BLaER1 (cell line): ENCODE measurements around the gene CHAF1A.

ENCODE experiments used
- H3K27ac ChIP-seq: shearing (Covaris generic); formaldehyde crosslinking; 2 replicates; pipeline ENCODE4 v1.8.1; 2022
- H3K27me3 ChIP-seq: shearing (Covaris generic); formaldehyde crosslinking; 2 replicates; pipeline ENCODE4 v1.8.1; 2022
- H3K36me3 ChIP-seq: shearing (Covaris generic); formaldehyde crosslinking; 2 replicates; pipeline ENCODE4 v1.8.1; 2022
- H3K4me1 ChIP-seq: shearing (Covaris generic); formaldehyde crosslinking; 2 replicates; pipeline ENCODE4 v1.8.1; 2022
- H3K4me2 ChIP-seq: shearing (Covaris generic); formaldehyde crosslinking; 2 replicates; pipeline ENCODE4 v1.8.1; 2022
- H3K4me3 ChIP-seq: shearing (Covaris generic); formaldehyde crosslinking; 2 replicates; pipeline ENCODE4 v1.8.1; 2022
- H3K9ac ChIP-seq: shearing (Covaris generic); formaldehyde crosslinking; 2 replicates; pipeline ENCODE4 v1.8.1; 2022
- H3K9me3 ChIP-seq: shearing (Covaris generic); formaldehyde crosslinking; 2 replicates; pipeline ENCODE4 v1.8.1; 2022
- H4K20me1 ChIP-seq: shearing (Covaris generic); formaldehyde crosslinking; 2 replicates; pipeline ENCODE4 v1.8.1; 2022
- Cebpa-rat ChIP-seq: shearing (Covaris generic); IDR thresholded peaks from 2 replicates; pipeline ENCODE4 v1.8.1; 2022

The CHAF1A gene

GRCh38 chr19:4360641-4361151, 41.7 kb upstream of the CHAF1A start:
- H4K20me1 ChIP-seq: peaks cover 35% of the 10 kb centered on the region
- no peak overlapping the region; the same call in 1 of the 2 replicates for H3K27ac ChIP-seq

GRCh38 chr19:4361152-4362046, 41.0 kb upstream of the CHAF1A start:
- TF ChIP-seq Cebpa-rat: no peak
- Histone ChIP-seq H3K27ac (no peak overlapping the region), H3K4me1 (peaks cover 15% of the 10 kb centered on the region), H3K27me3 (no peaks in the 10 kb centered on the region), H3K9ac (no peak overlapping the region), H3K4me2 (no peak overlapping the region), H4K20me1 (peaks cover 42% of the 10 kb centered on the region), H3K36me3 (peaks cover 97% of the 10 kb centered on the region), H3K4me3 (no peak overlapping the region), H3K9me3 (no peaks in the 10 kb centered on the region)

More at GRCh38 chr19:4360641-4361151, 41.7 kb upstream of the CHAF1A start:
- H3K4me3 ChIP-seq: no peak overlapping the region
- H3K4me2 ChIP-seq: no peak overlapping the region
- peaks cover 8% of the 10 kb centered on the region for H3K4me1 ChIP-seq
- no peak for TF ChIP-seq Cebpa-rat
- peaks cover 97% of the 10 kb centered on the region for H3K36me3 ChIP-seq
- no peaks in the 10 kb centered on the region for H3K27me3 ChIP-seq
- H3K9me3 ChIP-seq: no peaks in the 10 kb centered on the region
- H3K9ac ChIP-seq: no peak overlapping the region

GRCh38 chr19:4362101-4362828, 40.2 kb upstream of the CHAF1A start:
- H3K9ac ChIP-seq: no peak overlapping the region
- H4K20me1 ChIP-seq: peaks cover 48% of the 10 kb centered on the region
- no peaks in the 10 kb centered on the region for H3K27me3 ChIP-seq
- no peak overlapping the region for H3K4me3 ChIP-seq
- H3K9me3 ChIP-seq: no peaks in the 10 kb centered on the region
- no peak for TF ChIP-seq Cebpa-rat
- H3K36me3 ChIP-seq: peaks cover 95% of the 10 kb centered on the region
- H3K4me1 ChIP-seq: peaks cover 23% of the 10 kb centered on the region
- no peak overlapping the region for H3K27ac ChIP-seq
- no peak overlapping the region for H3K4me2 ChIP-seq

- no peaks in the 10 kb centered on the region for H3K9me3 ChIP-seq
- 0 out of 2 replicates have a peak overlapping the region, but pooled peaks have one; percentile 6 for H3K27ac ChIP-seq
- peaks cover 30% of the 10 kb centered on the region for H3K4me1 ChIP-seq
- peaks cover 91% of the 10 kb centered on the region for H3K36me3 ChIP-seq
- H3K27me3 ChIP-seq: no peaks in the 10 kb centered on the region
- no peak for TF ChIP-seq Cebpa-rat
- no peak overlapping the region for H3K4me3 ChIP-seq
- H3K9ac ChIP-seq: 0 out of 2 replicates have a peak overlapping the region, but pooled peaks have one; percentile 16
- H4K20me1 ChIP-seq: peaks cover 55% of the 10 kb centered on the region
- H3K4me2 ChIP-seq: no peak overlapping the region
Measured at GRCh38 chr19:4362831-4363545, 39.5 kb upstream of the CHAF1A start.

- Histone ChIP-seq H3K27ac (0 out of 2 replicates have a peak overlapping the region, but pooled peaks have one; percentile 6), H3K36me3 (peaks cover 84% of the 10 kb centered on the region)
Measured at GRCh38 chr19:4363571-4364304, 38.7 kb upstream of the CHAF1A start.

GRCh38 chr19:4365341-4365740, 37.1 kb upstream of the CHAF1A start:
- peak overlapping the region; percentile 36 for H3K4me2 ChIP-seq
- H3K9me3 ChIP-seq: no peaks in the 10 kb centered on the region
- H3K4me3 ChIP-seq: no peak overlapping the region
- H3K4me1 ChIP-seq: peaks cover 54% of the 10 kb centered on the region
- no peaks in the 10 kb centered on the region for H3K27me3 ChIP-seq
- H4K20me1 ChIP-seq: peaks cover 60% of the 10 kb centered on the region
- peak overlapping the region; percentile 62; the same call in 1 of the 2 replicates for H3K27ac ChIP-seq
- 0 out of 2 replicates have a peak overlapping the region, but pooled peaks have one; percentile 29 for H3K9ac ChIP-seq
- TF ChIP-seq Cebpa-rat: no peak
- H3K36me3 ChIP-seq: peaks cover 68% of the 10 kb centered on the region

More at GRCh38 chr19:4363571-4364304, 38.7 kb upstream of the CHAF1A start:
- no peaks in the 10 kb centered on the region for H3K9me3 ChIP-seq
- H3K4me3 ChIP-seq: no peak overlapping the region
- peaks cover 60% of the 10 kb centered on the region for H4K20me1 ChIP-seq
- no peak overlapping the region for H3K4me2 ChIP-seq
- no peak overlapping the region for H3K9ac ChIP-seq
- peaks cover 38% of the 10 kb centered on the region for H3K4me1 ChIP-seq
- no peak for TF ChIP-seq Cebpa-rat
- no peaks in the 10 kb centered on the region for H3K27me3 ChIP-seq

GRCh38 chr19:4365791-4366665, 36.4 kb upstream of the CHAF1A start:
- Histone ChIP-seq H3K27ac (peak overlapping the region; percentile 62), H3K4me1 (peaks cover 61% of the 10 kb centered on the region), H3K9ac (0 out of 2 replicates have a peak overlapping the region, but pooled peaks have one; percentile 29), H3K4me2 (peak overlapping the region; percentile 36), H3K9me3 (no peaks in the 10 kb centered on the region), H3K4me3 (no peak overlapping the region), H3K27me3 (no peaks in the 10 kb centered on the region), H4K20me1 (peaks cover 63% of the 10 kb centered on the region), H3K36me3 (peaks cover 63% of the 10 kb centered on the region)
- no peak for TF ChIP-seq Cebpa-rat
